GM21528 (cell line): ENCODE data around the gene EFNA4.
A peak's percentile ranks its signal among the peaks of the same experiment; 100 is the strongest.

Experiments used
- ATAC-seq: cut with Tn5 transposase; IDR thresholded peaks from one replicate; pipeline ENCODE4 v1.9.1; 2021; ENCODE audit warnings: mild to moderate bottlenecking, moderate library complexity; ENCODE audit not compliant: unreplicated experiment, low FRiP score

EFNA4 gene

DNA sequence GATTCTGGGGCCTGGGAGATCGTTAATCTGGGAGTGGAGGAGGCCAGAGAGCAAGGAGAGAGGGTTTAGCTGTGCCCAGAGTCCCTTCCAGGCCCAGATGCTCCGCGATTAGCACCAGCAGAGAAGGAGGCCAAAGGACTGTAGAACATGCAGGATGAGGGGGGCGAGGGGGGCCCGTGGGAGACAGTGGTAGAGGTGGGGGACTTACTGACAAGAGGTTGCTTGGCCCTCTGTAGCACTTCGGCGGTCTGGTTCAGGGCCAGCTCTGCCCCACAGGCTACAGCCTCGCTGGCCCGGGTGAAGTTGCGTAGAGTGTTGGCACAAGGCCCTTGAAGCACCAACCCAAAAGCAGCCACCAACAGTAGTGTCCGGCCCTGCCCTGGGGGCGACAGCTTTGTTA lies 30.7 kb upstream of the EFNA4 start:
- ATAC-seq: no peak

DNA sequence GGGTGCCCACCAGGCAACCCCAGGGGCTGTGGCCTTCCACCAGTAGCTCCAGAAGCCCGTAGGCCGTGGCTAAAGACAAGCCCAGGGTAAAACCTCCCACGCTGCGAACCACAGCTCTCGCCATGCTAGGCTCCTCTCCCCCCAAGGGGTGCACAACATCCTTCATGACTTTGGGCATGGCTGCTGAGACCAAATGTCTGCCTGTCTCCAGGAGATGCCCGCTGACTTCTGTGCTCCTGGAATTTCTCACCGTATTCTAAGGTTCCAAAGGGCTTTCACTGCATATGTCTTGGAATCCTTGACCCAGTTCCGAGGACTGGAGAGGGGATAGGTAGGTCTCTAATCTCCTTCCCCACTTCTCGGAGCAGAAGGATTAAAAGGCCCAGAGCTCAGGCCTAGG lies 30.0 kb upstream of the EFNA4 start, which contains the start of the genes DCST1 and DCST2:
Gene DCST1 (plus strand): TSS at position 301 of the 400 bp plus-strand sequence. CDS start 213 bp downstream, outside the sequence.
Gene DCST2 (minus strand): TSS at position 258 of the 400 bp plus-strand sequence. CDS start 80 bp downstream, at position 178.
- ATAC-seq: no peak

DNA sequence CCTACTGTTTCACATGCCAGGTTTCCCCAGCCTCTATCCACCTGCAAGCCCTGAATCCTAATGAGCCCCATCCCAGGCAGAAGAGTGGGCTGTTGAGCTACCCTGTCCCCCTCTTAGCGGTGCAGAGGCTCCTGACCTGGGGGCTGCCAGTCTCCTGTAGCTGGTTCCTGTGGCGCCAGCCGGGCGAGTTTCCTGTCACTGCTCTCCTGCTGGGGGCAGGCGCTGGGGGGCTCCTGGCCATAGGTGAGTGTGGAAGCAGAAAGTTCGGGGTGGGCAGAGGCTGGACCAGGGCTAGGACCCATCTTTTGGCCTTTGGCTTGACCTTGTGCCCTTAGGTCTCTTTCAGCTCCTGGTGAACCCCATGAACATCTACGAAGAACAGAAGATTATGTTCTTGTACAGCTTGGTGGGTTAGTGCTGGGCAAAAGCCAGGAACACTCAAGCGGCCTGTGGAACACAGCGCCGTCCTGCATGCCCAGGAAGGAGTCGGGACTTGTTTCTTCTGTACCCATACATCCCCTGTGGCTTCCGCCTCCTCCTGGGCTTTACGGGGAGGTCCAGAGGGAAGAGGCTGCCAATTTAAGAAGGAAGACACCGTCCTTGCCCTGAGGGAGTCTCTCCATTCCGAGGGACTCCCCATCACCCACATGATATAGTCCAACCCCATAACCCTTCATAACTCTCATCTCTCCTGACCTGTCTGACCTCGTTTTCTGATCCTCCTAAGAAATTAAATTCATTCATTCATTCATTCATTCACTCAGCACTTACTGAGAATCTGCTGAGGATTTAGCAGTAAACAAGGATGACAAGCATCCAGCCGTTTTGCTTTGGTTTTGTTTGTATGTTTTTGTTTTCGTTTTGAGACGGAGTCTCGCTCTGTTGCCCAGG lies 29.0 kb upstream of the EFNA4 start:
- no peak for ATAC-seq

DNA sequence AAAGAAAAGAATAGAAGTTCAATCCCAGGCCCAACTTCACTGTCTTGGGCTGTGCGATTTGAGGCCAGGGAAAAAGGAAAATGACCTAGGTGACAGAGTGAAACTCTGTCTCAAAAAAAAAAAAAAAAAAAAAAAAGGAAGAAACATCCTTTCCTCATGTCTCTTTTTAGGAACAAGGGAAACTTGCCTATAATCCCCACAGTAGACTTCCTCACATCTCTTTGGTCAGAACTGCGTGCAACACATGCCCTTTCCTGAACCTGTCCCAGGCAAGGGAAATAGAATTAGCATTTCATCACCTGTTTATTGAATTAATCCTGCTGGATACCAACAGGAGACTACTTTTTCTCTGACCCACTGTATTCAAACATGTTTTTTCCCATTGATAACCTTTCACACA lies 27.6 kb upstream of the EFNA4 start:
- ATAC-seq: no peak

DNA sequence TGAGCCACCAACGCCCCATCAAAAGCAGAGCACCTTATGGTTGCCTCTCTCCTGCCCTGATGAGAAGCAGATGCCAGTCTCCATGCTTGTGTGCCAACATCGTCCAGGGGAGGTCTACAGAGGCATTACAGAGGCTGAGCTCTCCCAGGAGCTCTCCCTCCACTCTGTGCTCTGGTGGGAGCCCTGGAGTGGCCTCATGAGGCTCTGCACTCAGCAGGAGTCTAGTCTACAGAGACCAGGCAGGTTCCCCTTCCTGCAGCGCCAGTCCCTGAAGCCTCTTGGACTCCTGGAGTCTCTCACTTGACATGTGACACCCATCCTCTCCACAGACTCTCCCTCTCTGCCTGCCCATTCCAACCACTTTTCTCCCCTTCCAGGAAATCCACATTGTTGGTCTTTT lies 26.5 kb upstream of the EFNA4 start:
- ATAC-seq: no peak

DNA sequence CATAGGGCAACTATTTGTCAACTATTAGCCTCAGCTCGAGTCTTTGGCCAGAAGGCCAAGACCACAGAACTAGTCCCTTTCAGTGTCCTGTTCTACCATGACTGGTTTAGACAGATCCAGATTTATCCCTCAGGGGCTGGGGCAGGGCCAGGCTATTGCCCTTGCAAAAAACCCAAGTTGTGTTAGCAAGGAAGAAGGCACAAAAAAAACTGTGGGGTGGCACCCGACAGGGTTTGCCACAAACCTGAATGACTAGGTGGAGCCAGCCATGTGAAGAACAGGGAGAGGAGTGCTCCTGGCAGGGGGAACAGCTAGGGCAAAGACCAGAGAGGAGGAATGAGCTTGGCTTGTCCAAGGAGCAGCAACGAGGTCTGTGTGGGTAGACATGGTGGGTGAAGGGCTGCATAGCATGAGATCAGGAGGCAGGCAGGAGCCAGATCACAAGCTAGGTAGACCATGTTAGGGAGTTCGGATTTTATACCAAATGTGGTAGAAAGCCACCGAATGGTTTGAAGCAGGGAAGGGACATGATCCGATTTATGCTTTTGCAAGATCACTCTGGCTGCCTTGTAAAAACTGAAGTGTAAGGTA lies 25.6 kb upstream of the EFNA4 start:
- ATAC-seq: no peak

DNA sequence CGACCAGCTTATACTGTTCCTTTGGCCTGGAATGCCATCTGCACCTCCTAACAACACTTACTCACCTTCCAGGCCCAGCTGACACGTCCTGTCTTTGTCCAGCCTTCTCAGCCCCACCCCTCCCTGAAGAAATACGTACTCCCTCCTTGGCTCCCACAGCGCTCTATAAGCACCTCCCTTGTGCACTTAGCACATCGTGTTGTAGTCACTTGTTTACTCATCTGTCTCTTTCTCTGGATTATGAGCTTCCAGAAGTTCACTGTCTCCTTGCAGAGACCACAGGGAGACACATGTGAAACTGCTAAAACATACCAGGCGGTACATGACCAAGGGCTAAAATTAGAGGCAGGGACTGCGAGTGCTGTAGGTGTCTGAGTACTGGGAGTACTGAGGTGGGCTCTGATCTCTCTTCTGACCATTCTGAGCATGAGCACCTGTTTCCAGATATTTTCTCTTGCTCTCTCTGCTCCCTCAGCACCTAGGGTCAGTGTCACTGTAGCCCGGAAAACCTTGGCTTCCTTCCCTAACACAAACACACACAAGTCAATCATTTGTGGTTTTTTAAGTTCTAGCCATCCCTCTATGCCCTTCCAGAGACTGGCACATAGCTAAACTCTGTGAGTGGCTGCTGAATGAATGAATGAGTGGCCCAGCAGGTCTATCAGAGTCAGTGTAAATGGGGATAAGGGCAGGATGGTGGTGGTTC lies 24.8 kb upstream of the EFNA4 start:
- no peak for ATAC-seq

DNA sequence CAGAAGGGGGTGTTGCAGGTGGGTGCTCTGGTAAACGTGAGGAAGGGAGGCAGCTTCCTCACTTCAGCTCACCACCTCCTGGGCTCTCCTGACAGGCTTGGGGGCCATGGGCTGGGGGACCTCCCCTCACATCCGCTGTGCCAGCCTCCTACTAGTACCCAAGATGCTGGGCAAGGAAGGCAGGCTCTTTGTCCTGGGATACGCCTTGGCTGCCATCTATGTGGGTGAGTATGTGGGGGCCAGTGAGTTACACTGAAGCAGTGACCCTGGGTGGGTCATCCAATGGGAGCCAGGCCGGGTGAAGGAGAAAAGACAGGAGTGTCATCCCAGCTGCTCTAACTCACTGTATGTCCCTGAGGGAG lies 24.3 kb upstream of the EFNA4 start:
- ATAC-seq: no peak

DNA sequence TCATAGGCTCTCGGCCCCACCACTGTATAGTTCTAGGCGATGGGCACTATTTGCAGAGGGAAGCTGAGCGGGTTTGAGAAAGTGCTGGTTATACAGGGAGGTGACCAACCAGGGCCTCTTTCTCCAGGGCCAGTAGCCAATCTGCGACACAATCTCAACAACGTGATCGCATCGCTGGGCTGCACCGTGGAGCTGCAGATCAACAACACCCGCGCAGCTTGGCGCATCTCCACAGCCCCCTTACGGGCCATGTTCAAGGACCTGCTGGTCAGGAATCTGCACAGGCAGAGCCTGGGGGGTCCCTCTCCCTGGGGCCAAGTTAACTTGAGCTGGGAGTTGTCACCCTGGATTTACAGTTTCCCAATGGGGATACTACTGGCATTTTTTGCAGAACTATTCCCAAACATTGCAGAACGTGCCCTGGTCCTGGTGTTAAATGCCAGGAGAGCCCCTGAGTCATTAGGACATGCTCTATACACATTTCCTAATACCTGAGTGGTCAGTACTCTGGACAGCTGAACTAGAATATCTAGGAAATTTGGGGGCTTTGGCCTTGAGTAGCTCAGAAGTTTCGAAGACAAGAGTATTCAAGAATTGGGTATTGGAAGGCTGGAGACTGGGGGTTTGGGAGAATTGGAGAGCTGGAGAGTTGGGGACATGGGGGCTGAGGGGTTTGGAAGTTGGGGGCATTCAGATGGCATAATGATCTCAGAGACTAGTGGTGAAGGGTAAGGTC lies 23.0 kb upstream of the EFNA4 start:
- ATAC-seq: no peak

DNA sequence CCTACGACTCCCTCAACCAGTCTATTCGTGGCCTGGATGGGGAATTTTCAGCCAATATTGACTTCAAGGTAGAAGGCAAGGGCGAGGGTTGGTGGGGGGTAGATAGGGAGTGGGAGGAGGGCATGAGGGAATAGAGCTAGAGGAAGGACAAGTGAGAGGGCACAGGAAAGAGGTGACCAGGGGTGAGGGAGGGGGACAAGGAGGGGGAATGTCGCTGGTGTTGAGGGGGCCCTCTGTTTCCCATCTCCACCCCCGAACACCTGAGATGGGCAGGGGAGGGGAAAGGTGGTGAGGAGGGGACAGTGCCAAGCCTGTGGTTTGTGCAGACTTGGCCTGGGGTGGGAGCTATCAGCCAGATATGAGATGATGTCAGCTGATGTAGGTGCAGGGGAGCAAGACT lies 20.8 kb upstream of the EFNA4 start:
- no peak for ATAC-seq

DNA sequence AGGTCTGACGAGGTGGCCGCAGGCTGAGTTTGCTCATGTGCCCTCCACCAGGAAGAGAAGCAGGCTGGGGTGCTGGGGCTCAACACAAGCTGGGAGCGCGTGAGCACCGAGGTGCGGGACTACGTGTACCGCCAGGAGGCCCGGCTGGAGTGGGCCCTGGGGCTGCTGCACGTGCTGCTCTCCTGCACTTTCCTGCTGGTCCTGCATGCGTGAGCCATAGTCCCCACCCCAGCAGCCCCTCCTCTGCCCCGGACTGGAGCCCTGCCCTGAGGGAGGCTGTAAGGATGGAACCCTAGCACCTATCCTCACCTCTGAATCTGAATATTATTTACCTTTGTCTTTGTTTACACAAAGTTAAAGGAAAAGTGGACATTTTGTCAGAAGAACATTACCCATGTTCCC lies 20.2 kb upstream of the EFNA4 start:
- ATAC-seq: no peak

DNA sequence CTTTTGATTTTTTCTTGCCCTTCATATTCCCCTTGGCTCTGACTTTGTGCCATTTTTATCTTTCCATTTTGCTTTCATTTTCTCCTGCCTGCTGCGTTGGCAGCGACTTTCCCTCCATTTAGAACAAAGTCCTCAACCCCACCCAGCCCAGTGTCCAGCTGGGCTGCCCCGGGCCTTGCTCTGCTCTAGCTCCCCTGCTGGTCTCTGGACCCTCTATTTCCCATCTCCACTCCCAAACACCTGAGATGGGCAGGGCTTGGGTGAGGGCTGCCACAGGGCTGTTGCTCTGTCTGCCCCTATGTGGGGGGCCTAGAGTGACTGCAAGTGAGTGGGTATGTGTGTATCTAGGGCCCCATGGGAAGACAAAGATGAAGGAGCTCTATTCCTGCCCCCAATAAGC lies 19.7 kb upstream of the EFNA4 start:
- no peak for ATAC-seq

DNA sequence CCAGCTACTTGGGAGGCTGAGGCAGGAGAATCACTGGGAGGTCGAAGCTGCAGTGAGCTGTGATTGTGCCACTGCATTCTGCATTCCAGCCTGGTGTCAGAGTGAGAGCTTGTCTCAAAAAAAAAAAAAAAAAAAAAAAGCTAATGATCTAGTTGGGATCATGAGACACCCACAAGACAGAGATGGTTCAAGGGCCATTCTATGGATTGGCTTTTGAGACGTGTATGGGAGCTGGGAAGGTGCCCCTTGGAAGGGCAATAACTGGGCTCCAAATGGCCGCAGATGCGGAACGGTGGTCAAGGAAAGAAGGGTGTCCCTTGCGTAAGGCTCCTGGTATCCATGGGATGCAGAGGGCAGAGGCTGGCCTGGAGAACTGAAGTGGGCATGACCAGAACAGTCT lies 19.2 kb upstream of the EFNA4 start:
- ATAC-seq: no peak

DNA sequence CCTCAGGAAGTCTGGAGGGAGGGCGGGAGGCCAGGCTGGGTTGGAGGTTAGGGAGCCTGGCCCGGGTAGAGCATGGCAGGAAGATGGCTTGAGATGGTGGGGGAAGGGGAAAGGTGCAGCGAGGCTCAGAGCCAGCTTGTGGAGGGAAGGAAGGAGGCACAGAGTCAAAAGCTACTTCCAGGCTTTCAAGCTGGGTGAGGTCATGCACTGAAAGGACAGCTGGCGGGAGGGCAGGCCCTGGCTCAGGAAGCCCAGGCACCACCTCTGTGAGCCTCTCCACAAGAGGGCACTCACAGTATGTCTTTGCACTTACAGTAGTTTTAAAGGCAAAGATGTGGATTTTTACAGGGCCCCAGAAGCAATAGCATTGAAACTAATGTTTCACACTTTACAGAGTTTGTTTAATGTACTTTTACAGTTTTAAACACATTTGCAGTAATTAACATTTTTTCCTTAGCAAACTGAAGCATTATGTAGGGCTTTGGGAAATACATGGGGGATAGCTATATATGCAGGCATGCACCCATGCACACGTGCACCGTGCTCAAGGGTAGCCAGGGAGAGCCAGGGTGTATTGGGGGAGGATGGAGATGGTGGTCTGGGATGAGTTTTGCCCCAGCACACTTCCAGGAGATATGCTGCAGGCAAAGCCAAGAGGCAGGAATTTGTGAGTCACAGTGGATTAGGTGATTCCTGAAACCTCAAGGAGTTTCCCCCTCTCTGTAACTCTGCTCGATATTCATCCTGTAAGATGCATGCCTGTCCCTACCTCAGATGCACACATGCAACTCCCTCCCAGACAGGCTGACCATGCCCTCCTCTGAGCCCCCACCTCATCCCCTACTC lies 18.5 kb upstream of the EFNA4 start:
- no peak for ATAC-seq

DNA sequence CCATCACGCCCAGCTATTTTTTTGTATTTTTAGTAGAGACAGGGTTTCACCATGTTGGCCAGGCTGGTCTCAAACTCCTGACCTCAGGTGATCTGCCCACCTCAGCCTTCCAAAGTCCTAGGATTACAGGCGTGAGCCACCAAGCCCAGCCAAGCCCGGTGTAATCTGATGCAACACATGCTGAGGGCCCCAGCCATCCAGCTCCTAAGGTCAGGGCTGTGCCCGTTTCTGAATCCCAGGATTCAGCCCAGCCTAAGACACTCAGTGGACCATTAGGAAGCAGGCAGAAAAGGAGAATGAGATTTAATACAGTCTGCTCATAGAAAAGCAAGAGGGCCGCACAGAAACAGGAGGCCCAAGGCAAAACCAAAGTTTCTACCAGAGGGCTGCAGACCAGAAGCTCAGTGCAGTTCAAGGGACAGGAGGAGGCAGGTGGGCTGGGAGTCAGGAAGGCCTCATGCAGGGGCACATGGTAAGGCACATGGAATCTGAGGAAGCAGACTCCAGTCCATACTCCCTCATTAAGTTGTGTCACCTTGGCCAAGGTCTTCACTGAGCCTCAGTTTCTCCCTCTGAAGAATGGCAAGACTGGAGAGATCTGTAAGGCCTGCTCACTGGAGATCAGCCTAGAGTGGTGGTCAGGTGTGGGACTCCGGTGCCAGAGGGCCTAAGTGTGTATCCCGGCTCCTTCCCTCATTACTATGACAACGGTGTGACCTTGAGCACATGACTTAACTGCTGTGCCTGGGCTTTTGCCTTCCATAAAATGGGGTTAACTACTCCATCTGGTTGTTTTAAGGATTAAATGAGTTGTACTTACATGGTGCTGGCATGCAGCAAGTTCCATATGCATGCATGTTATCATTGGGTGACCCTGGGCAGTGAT lies 14.8 kb upstream of the EFNA4 start:
- ATAC-seq: no peak

DNA sequence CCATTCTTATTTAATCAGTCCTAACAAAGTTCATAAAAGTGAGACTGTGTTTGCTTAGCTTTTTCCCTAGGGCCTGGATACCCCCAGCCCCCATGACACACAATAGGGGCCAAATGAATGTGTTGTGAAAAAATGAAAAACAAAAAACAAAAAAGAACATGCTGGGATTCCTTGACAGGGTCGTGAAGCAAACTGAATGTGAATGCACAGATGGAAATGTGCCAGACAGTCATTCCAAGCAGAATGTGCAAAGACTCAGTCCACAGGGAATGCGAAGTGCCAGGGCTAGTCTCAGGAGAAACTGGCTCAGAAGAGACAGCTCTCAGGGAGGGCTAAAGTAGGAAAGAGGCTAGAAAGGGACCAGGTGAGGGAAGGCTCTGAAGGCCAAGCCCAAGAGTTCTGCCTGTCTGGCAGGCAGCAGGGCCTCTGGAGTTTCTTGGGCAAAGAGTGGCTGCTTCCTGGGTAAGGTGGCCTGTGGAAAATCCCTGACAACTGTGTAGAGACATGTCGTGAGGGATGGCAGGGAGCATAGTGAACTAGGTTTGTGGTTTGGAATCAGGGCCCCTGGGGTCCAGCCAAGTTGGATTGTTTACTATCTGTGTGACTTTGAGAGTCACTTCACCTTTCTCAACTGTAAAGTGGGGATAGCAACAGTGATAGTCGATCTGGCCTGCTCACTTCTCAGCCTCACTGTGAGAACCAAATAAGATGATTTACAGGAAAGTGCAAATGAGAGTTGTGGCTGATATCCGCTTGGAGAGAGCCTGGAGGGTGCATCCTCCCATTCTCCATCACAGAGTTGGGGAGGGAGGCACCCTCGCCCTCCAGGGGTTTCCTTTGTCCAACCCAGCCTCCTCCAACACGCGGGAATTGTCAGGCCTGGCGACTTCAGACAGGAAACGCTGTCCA lies 13.6 kb upstream of the EFNA4 start:
- ATAC-seq: no peak

DNA sequence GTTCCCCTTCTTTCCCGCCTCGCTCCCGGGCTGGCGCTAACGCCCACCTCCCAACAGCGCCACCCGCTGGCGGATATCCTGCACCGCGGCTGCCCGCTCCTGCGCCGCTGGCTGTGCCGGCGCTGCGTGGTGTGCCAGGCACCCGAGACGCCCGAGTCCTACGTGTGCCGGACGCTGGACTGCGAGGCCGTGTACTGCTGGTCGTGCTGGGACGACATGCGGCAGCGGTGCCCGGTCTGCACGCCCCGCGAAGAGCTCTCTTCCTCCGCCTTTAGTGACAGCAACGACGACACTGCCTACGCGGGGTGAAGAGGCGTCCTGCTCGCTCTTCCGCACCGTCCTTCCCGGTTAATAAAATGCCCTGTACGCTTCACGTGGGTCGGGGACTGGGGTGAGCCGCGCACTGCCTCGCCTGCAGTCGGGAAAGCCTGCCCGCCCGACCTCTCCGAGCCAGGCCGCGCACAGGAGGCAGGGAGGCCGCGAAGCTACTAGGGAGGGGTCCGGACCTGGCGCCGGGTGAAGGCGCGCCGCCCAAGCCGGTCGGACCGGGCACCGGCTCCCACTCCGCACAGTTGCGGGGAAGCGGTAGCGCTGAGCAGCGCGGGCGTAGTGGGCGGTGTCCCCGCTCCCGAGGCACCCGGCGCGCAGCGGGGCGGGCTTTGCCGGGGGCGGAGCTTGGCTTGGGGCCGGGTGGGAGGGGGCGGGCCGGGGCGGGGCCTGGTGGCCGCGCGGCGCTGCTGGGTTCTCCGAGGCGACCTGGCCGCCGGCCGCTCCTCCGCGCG lies 12.8 kb upstream of the EFNA4 start, which contains the start of gene ADAM15:
Gene ADAM15 (plus strand): TSS at position 757 of the 782 bp plus-strand sequence. CDS start 71 bp downstream, outside the sequence.
- ATAC-seq: peak; percentile 62
